Measurements from ENCODE around the gene BSX. TPM values are rescaled to one million over a fixed set of nuclear protein-coding genes. Genes with fewer than 3 reads are reported as not detected.

The BSX gene
- total RNA-seq, 1 experiment from 2014 or later = not detected

GRCh38 chr11:122995526-122995925 is 13.9 kb upstream of the BSX start:
- Mint-ChIP-seq H3K27ac (ENCODE audit: low read depth, unreplicated experiment) (no peak overlapping the region), H3K4me1 (ENCODE audit: insufficient read depth, unreplicated experiment) (no peaks in the 10 kb centered on the region), H3K4me3 (ENCODE audit: unreplicated experiment) (no peak overlapping the region), H3K36me3 (ENCODE audit: insufficient read depth, unreplicated experiment) (no peaks in the 10 kb centered on the region), H3K9me3 (ENCODE audit: unreplicated experiment) (no peaks in the 10 kb centered on the region), H3K27me3 (ENCODE audit: insufficient read depth, unreplicated experiment) (peaks cover 68% of the 10 kb centered on the region)
- ChIA-PET CTCF (interaction anchor here (0.7 kb wide), 1 partner anchor 248 kb away, joined by 4 read pairs; no protein-coding TSS in a partner anchor), POLR2A (no interaction called here)
- no peak for DNase-seq (ENCODE audit: unreplicated experiment)
- no TSS peak for BruUV-seq (replicated peaks)
- no peak for TF ChIP-seq CTCF (IDR thresholded peaks at IDR 0.05; ENCODE audit: unreplicated experiment)
- intact Hi-C loops (cut with micrococcal nuclease) = no loop called here

GRCh38 chr11:122984186-122985011 is 2.8 kb upstream of the BSX start:
- no peak for TF ChIP-seq CTCF (IDR thresholded peaks at IDR 0.05; ENCODE audit: unreplicated experiment)
- H3K9me3 Mint-ChIP-seq (ENCODE audit: unreplicated experiment) = no peaks in the 10 kb centered on the region
- CTCF ChIA-PET = no interaction called here
- no peak overlapping the region for H3K27ac Mint-ChIP-seq (ENCODE audit: low read depth, unreplicated experiment)
- intact Hi-C loops (cut with micrococcal nuclease) = no loop called here
- POLR2A ChIA-PET = no interaction called here
- BruUV-seq (replicated peaks) = no TSS peak
- no peaks in the 10 kb centered on the region for H3K36me3 Mint-ChIP-seq (ENCODE audit: insufficient read depth, unreplicated experiment)
- no peaks in the 10 kb centered on the region for H3K4me1 Mint-ChIP-seq (ENCODE audit: insufficient read depth, unreplicated experiment)
- H3K27me3 Mint-ChIP-seq (ENCODE audit: insufficient read depth, unreplicated experiment) = peaks cover 85% of the 10 kb centered on the region
- DNase-seq (ENCODE audit: unreplicated experiment) = no peak
- no peak overlapping the region for H3K4me3 Mint-ChIP-seq (ENCODE audit: unreplicated experiment)

- CTCF ChIA-PET = no interaction called here
- H3K4me3 Mint-ChIP-seq (ENCODE audit: unreplicated experiment) = no peak overlapping the region
These were observed 2.0 kb upstream of the BSX start for GRCh38 chr11:122983438-122984185.

More at GRCh38 chr11:122983438-122984185, 2.0 kb upstream of the BSX start:
- Mint-ChIP-seq H3K27ac (ENCODE audit: low read depth, unreplicated experiment) (no peak overlapping the region), H3K27me3 (ENCODE audit: insufficient read depth, unreplicated experiment) (peaks cover 93% of the 10 kb centered on the region), H3K36me3 (ENCODE audit: insufficient read depth, unreplicated experiment) (no peaks in the 10 kb centered on the region), H3K4me1 (ENCODE audit: insufficient read depth, unreplicated experiment) (no peaks in the 10 kb centered on the region), H3K9me3 (ENCODE audit: unreplicated experiment) (no peaks in the 10 kb centered on the region)
- TF ChIP-seq CTCF (IDR thresholded peaks at IDR 0.05; ENCODE audit: unreplicated experiment) = no peak
- intact Hi-C loops (cut with micrococcal nuclease) = no loop called here
- no peak for DNase-seq (ENCODE audit: unreplicated experiment)
- no TSS peak for BruUV-seq (replicated peaks)
- POLR2A ChIA-PET = no interaction called here
